Activated effector memory CD4-positive, alpha-beta T cell treated with Interleukin-2 at 50 U/mL for 16 hours (primary cell): ENCODE results near the gene SPTB.

Experiments
- DNase-seq: peaks from one replicate; pipeline ENCODE4 v3.0.0-alpha.2; 2020

The SPTB gene

DNA sequence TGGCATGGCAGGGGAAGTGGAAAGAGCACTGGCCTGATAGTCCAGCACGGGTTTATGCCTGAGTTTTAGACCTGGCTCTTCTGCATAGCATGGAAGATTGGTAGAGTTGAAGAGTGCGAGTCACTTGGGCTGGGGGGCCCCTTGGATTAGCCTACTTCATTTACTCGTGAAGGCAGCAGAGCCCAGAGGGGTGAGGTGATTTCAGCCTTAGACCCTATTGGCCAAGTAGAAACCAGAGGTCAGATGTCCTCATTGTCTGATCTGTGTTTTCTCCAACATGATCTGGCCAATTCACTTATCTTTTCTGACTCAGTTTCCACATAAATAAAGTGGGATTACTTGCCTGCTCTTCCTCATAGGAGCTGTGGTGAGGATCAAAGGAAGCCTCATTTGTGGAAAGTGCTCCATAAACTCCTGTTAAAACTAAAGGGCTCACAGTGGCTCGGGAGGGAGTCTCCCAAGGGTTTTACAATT lies 173.6 kb downstream of the SPTB start:
- no peak for DNase-seq

GRCh38 chr14:64705381-64706118 lies 174.2 kb downstream of the SPTB start:
- DNase-seq: no peak

DNA sequence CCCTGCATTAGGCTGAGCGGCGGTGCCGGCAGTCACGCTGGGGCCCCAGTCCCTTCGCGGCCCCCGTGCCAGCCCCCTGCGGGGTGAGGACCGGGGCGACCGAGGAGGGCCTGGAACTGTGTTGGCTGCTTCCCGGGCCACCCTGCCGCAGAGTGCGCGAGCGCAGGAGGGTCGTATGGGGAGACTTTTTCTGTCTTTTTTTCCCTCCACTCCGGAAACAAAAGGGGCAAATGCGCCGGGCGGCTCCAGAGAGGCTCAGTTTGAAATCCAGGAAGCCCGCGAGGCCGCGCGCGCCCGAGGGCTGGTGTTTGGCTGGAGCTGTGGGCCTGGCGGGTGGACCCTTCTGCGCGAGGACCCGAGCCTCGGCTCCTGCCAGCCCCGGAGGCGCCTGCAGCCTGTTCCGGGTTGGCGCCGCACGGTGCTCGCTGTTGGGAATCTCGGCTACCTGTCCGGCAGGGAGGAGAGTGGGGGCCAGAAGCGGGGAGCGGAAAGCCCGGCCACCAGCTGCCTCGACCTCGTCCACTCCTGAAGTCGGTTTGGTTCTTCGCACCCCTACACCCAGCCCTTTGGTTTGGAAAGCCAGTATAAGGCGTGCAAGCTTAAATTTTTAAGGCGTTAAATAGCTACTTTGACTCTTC lies 174.8 kb downstream of the SPTB start:
- DNase-seq: no peak

GRCh38 chr14:64704143-64704742 lies 175.5 kb downstream of the SPTB start, which contains the start of gene PLEKHG3:
Gene PLEKHG3 (plus strand): TSS chr14:64704424. CDS start chr14:64727632, 23,208 bp downstream.
- no peak for DNase-seq

DNA sequence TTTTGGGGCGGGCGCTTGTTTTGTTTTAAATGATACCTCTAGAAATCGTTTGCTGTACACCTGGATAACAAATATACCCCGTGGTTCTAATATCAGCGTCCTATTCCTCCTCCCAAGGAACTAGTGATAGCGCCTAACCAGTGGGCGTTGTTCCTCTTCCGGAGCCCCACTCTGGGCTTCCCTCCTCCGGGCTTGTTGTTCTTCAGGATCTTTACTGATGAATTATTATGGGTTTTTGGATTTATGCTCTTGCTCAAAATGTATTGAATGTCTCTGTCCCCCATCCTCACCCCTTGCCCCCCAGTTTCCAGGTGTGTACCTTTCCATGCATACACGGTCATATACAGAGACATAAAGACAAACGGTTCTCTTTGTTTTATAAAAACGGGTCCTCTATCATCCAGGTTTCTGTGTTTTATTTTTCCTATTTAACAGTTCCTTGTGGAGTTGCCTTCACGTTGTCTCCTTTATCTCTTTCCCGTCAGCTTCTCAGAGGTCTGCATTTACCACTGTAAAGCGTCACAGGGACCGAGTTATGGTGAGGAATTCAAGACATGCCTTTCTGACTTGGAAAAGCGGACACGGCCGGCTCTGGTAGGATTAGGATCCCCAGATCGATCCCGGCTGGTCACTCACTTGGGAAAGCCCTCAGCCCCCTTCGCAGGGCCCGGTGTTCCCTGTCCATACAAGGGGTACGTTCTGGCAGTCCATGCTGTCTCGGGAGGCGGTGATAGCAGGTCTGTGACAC lies 176.1 kb downstream of the SPTB start:
- no peak for DNase-seq

DNA sequence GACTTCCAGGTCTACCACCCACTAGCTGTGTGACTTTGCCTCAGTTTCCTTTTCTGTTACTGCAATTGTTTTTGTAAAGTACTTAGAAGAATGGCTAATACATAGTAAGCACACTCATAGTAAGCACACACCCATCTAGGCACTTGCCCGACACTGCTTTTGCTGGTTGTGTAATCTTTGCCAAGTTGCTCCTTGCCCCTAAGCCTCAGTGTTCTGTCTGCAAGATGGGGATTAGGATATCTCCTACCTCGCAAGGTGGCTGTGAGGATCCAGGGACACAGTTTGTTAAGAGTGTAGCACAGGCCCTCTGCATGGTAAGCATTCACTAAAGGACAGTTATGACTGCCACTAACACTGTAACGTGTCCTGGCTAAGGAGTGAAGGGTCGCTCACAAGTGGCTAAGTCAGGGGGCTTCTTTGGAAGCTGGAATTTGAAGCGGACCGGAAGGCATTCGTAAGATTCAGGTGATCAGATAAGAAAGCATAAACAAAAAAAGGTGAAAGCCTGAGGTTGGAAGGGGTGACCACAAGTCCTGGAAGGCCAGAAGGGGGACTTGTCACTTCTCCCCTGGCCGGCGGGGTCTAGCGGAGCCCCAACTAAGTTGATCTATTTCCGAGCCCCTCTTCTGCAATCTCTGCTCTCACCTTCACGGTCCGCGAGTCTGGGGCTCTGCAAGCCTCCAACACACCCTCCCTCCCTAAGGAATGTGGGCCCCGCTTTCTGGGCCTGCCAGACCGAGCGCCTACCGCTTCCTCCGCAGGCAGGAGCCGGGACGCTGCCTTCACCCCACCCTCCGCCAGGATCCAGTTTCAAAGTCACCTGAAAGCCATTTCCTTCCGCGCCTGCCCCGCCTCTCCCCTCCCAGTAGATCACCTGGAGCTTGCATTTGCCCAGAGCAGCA lies 177.0 kb downstream of the SPTB start:
- no peak for DNase-seq

DNA sequence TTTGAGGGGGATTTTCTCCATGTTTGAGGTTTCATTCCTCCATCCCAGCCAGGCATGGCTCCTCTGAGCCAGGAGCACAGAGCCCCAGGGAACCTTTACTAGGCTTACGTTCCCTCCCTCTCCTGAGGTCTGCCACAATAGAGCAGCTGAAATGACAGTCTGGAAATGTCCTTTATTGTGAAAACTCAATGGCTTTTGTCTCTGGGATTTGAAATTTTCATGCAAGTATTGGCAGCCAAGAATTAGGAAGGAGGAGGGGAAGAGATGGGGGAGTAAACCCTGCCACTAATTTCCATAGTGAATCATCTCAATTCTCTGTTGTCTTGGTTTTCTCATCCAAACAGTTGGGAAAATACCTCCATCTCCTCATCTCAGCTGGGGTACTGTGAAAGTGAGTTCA lies 178.0 kb downstream of the SPTB start:
- DNase-seq: no peak

GRCh38 chr14:64700894-64701293 lies 178.8 kb downstream of the SPTB start:
- DNase-seq: no peak

GRCh38 chr14:64700290-64700689 lies 179.4 kb downstream of the SPTB start:
- no peak for DNase-seq

DNA sequence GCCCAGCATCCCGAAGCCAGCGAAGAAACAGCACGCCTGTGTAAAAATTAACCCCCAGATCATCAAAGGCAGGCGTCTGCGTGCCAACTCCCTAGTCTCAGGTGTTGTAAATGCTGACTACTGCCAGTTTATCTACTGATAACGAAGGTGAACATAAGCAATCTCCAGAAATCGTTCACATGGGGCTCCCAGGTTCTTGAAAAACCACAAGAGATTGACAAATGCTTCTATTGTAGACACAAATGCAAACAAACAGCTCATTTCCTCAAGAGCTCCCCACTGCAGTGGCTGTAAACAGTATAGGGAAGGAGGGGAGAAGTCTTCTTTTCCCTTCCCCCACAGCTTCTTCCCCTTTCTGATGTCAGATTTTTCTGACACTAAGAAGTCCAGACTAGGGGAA lies 180.8 kb downstream of the SPTB start:
- DNase-seq: no peak

DNA sequence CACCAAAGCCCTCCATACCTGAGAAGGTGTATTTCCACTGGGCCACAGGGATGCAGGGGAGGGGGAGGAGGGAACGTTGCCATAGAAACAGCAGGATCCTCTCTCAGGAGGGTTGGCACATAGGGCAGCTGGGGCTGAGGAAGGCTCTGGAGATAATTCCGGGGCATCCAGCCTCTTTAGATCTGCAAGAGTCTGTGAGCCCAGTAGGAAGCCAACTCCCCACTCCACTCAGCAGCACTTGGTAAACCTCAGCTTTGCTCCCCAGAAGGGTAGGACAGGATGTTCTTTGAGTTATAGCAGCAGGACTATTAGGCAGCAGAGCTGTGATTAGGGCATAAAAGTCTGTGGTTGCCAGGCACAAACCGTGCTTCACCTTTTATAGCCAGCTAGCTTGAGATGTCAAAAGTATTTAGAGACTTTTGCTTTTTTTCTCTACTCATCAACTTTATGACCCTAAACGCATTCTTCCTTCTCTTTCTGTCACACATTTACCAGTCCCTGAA lies 183.3 kb downstream of the SPTB start:
- DNase-seq: no peak
